HEK293T (cell line): ENCODE measurements around the gene MACROD2.

Source experiments
- ARNT ChIP-seq: fragments of 450-650 bp; IDR thresholded peaks from 2 replicates; pipeline ENCODE4 v1.6.1; 2017; ENCODE audit warnings: mild to moderate bottlenecking
- BHLHE40 ChIP-seq: fragments of 450-650 bp; IDR thresholded peaks from 2 replicates; pipeline ENCODE4 v1.6.1; 2016; ENCODE audit warnings: mild to moderate bottlenecking, moderate library complexity, borderline replicate concordance
- CTBP1 ChIP-seq: fragments of 450-650 bp; IDR thresholded peaks from 2 replicates; pipeline ENCODE4 v1.6.1; 2016; ENCODE audit warnings: borderline replicate concordance
- ELF4 ChIP-seq: fragments of 450-650 bp; IDR thresholded peaks from 2 replicates; pipeline ENCODE4 v1.6.1; 2017; ENCODE audit warnings: antibody characterized with exemption
- FOXK2 ChIP-seq: fragments of 450-650 bp; IDR thresholded peaks from 2 replicates; pipeline ENCODE4 v1.6.1; 2016; ENCODE audit warnings: mild to moderate bottlenecking
- FOXM1 ChIP-seq: fragments of 450-650 bp; IDR thresholded peaks from 2 replicates; pipeline ENCODE4 v1.6.1; 2017; ENCODE audit warnings: mild to moderate bottlenecking, borderline replicate concordance
- HDGF ChIP-seq: fragments of 450-650 bp; IDR thresholded peaks from 2 replicates; pipeline ENCODE4 v1.6.1; 2017; ENCODE audit warnings: antibody characterized with exemption, borderline replicate concordance
- L3MBTL2 ChIP-seq: fragments of 450-650 bp; conservative IDR thresholded peaks from 2 replicates; pipeline ENCODE4 v1.6.1; 2016; ENCODE audit warnings: mild to moderate bottlenecking
- NFRKB ChIP-seq: fragments of 450-650 bp; IDR thresholded peaks from 2 replicates; pipeline ENCODE4 v1.6.1; 2016; ENCODE audit warnings: mild to moderate bottlenecking, moderate library complexity
- SP1 ChIP-seq: fragments of 450-650 bp; IDR thresholded peaks from 2 replicates; pipeline ENCODE4 v1.6.1; 2017
- SUZ12 ChIP-seq: fragments of 450-650 bp; IDR thresholded peaks from 2 replicates; pipeline ENCODE4 v1.6.1; 2016; ENCODE audit warnings: mild to moderate bottlenecking
- TARDBP ChIP-seq: fragments of 450-650 bp; IDR thresholded peaks from 2 replicates; pipeline ENCODE4 v1.6.1; 2016
- ZNF384 ChIP-seq: fragments of 450-650 bp; IDR thresholded peaks from 2 replicates; pipeline ENCODE4 v1.6.1; 2016
- TF ChIP-seq, protein P1 (sequence below): fragments of 450-650 bp; IDR thresholded peaks from 2 replicates; pipeline ENCODE4 v1.6.1; 2016

DNA sequence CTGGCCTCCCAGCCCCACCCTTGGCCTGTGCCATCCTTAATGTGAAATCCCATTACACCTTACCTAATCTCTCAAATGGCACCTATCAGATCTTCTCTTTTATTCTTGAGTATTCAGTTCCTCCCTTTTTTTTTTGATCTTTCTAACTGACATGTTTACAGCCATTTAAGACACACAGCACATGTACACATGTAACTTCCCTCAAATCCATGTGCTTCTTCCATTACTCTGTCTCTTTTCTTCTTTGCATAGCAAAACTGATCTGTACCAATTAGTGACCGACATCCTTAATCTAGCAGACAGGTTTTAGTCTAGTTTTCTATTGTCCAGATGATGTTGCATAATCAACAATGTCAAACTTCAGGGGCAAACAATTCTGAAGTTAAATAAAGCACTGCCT, 755.9 kb downstream of the MACROD2 start:
- TF ChIP-seq FOXM1, result no peak
- TF ChIP-seq ELF4, result no peak
- no peak for TF ChIP-seq BHLHE40
- TF ChIP-seq CTBP1, result no peak
- TF ChIP-seq NFRKB, result no peak
- TF ChIP-seq SUZ12, result no peak
- no peak for TF ChIP-seq ARNT
- TF ChIP-seq, protein P1, sequence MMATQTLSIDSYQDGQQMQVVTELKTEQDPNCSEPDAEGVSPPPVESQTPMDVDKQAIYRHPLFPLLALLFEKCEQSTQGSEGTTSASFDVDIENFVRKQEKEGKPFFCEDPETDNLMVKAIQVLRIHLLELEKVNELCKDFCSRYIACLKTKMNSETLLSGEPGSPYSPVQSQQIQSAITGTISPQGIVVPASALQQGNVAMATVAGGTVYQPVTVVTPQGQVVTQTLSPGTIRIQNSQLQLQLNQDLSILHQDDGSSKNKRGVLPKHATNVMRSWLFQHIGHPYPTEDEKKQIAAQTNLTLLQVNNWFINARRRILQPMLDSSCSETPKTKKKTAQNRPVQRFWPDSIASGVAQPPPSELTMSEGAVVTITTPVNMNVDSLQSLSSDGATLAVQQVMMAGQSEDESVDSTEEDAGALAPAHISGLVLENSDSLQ, result no peak
- no peak for TF ChIP-seq FOXK2
- TF ChIP-seq SP1, result no peak
- TF ChIP-seq ZNF384, result no peak
- TF ChIP-seq TARDBP, result no peak
- no peak for TF ChIP-seq HDGF
- TF ChIP-seq L3MBTL2, result no peak
